ENCODE measurements around the gene ZNF782. TPM values are rescaled to one million over a fixed set of nuclear protein-coding genes. Genes with fewer than 3 reads are reported as not detected.

ZNF782 gene
- total RNA-seq, 1 experiment from 2014 or later = 4.9 TPM

DNA sequence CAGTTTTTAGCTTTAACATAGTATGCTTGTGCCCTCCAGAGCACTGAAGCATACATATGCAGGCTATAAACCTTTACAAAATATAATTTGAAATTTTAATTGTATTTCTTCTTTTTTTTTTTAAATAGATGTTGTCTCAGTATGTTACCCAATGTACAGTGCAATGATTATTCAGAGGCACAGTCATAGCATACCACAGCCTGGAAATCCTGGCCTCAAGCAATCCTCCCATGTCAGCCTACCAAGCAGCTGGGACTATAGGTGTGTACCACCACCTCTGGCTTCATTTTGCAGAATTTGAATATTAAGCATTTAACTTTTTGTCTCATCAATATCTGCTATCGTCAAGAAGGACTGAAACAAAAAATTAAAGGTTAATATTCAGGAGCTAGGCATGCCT, 16.9 kb upstream of the ZNF782 start:
- H3K4me3 Mint-ChIP-seq = no peak overlapping the region
- H2BK20ac ChIP-seq (ENCODE audit: low read depth, low read length, poor library complexity, severe bottlenecking) = no peak overlapping the region
- no peak overlapping the region for H2AK5ac ChIP-seq (ENCODE audit: insufficient read length, low read length)
- no peak overlapping the region for H3K23ac ChIP-seq (ENCODE audit: insufficient read length, low read depth, low read length)
- no peak overlapping the region for H3K14ac ChIP-seq (ENCODE audit: insufficient read depth, low read length)
- H3K36me3 Mint-ChIP-seq (ENCODE audit: insufficient read depth in 1 of 3, low read depth in 3 of 3) = peaks cover 0 to 4% (median 0%) of the 10 kb centered on the region in 3 experiments; a peak in 1 of 7 replicates
- no peaks in the 10 kb centered on the region for H3K9me3 ChIP-seq (ENCODE audit: control insufficient read depth, low read depth, low read length)
- no peak overlapping the region for H3K4me2 ChIP-seq (ENCODE audit: insufficient read depth, insufficient read length, low read length)
- no peaks in the 10 kb centered on the region for H3K79me1 ChIP-seq (ENCODE audit: insufficient read depth, low read depth, low read length, poor library complexity, severe bottlenecking)
- no peak overlapping the region for H4K8ac ChIP-seq (replicated peaks; ENCODE audit: insufficient read length, low read depth, low read length)
- peaks cover 5% of the 10 kb centered on the region; the same call in 1 of the 2 replicates for H3K27me3 ChIP-seq (ENCODE audit: insufficient read depth, low read length)
- no peak overlapping the region for H2BK5ac ChIP-seq (ENCODE audit: insufficient read length, low read length)
- no peaks in the 10 kb centered on the region for H3K79me2 ChIP-seq (ENCODE audit: insufficient read depth, low read length)
- H3K18ac ChIP-seq (ENCODE audit: insufficient read length, low read depth, low read length) = no peak overlapping the region
- H3K27ac ChIP-seq (ENCODE audit: insufficient read length, low read depth, low read length) = no peak overlapping the region
- no peak overlapping the region for H2BK15ac ChIP-seq (ENCODE audit: low read depth, low read length)
- H3K4ac ChIP-seq (ENCODE audit: low read depth, low read length) = no peak overlapping the region
- H3K23me2 ChIP-seq (ENCODE audit: insufficient read length, low read depth, low read length, poor library complexity, severe bottlenecking) = peaks cover 5% of the 10 kb centered on the region
- no peak overlapping the region for H4K91ac ChIP-seq (ENCODE audit: insufficient read length, low read depth, low read length)
- peaks cover 5 to 15% of the 10 kb centered on the region in 2 experiments for H3K4me1 Mint-ChIP-seq
- H2BK12ac ChIP-seq (ENCODE audit: insufficient read length, low read depth, low read length) = no peak overlapping the region
- H3K9ac ChIP-seq (ENCODE audit: extremely low read depth, insufficient read length, low read length) = no peak overlapping the region
- H2AFZ ChIP-seq (ENCODE audit: low read length) = no peak overlapping the region
- H3K27ac Mint-ChIP-seq = no peak overlapping the region
- H3K9me3 Mint-ChIP-seq = peaks cover 0 to 4% of the 10 kb centered on the region in 2 experiments; a peak in 1 of 5 replicates
- H4K5ac ChIP-seq (ENCODE audit: insufficient read length, low read depth, low read length) = no peak overlapping the region
- WGBS (ENCODE audit: extremely low coverage, insufficient read length, low lambda C conversion rate) = no CpG with 5 or more reads among the region's 1 CpG
- H4K20me1 ChIP-seq (ENCODE audit: control insufficient read depth, insufficient read depth, insufficient read length) = no peaks in the 10 kb centered on the region
- no peak overlapping the region for H2BK120ac ChIP-seq (ENCODE audit: low read depth, low read length, poor library complexity, severe bottlenecking)
- no peak overlapping the region for H3K56ac ChIP-seq (ENCODE audit: insufficient read length, low read depth, low read length)
- no peak overlapping the region for H3T11ph ChIP-seq (ENCODE audit: low read length)
- H3K4me1 ChIP-seq (ENCODE audit: insufficient read depth, low read length) = peaks cover 3% of the 10 kb centered on the region; the same call in 1 of the 2 replicates
- no peak for DNase-seq
- H3K27me3 Mint-ChIP-seq (ENCODE audit: low read depth) = peaks cover 26% of the 10 kb centered on the region
- TF ChIP-seq, protein P1, sequence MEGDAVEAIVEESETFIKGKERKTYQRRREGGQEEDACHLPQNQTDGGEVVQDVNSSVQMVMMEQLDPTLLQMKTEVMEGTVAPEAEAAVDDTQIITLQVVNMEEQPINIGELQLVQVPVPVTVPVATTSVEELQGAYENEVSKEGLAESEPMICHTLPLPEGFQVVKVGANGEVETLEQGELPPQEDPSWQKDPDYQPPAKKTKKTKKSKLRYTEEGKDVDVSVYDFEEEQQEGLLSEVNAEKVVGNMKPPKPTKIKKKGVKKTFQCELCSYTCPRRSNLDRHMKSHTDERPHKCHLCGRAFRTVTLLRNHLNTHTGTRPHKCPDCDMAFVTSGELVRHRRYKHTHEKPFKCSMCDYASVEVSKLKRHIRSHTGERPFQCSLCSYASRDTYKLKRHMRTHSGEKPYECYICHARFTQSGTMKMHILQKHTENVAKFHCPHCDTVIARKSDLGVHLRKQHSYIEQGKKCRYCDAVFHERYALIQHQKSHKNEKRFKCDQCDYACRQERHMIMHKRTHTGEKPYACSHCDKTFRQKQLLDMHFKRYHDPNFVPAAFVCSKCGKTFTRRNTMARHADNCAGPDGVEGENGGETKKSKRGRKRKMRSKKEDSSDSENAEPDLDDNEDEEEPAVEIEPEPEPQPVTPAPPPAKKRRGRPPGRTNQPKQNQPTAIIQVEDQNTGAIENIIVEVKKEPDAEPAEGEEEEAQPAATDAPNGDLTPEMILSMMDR (conservative IDR thresholded peaks at IDR 0.05) = no peak
